IPS DF 4.7 (cell line): ENCODE measurements around the gene SRP54.
A peak's percentile ranks its signal among the peaks of the same experiment; 100 is the strongest.
"Not testable (repeated sequence)": the region's sequence is repeated elsewhere in the genome, so short reads cannot be mapped to it uniquely, and the experiment has no call there.

Experiments
- DNase-seq: peaks from one replicate; pipeline ENCODE4 v3.0.0-alpha.2; 2013; ENCODE audit warnings: low spot score; ENCODE audit errors: extremely low read depth

The SRP54 gene

DNA sequence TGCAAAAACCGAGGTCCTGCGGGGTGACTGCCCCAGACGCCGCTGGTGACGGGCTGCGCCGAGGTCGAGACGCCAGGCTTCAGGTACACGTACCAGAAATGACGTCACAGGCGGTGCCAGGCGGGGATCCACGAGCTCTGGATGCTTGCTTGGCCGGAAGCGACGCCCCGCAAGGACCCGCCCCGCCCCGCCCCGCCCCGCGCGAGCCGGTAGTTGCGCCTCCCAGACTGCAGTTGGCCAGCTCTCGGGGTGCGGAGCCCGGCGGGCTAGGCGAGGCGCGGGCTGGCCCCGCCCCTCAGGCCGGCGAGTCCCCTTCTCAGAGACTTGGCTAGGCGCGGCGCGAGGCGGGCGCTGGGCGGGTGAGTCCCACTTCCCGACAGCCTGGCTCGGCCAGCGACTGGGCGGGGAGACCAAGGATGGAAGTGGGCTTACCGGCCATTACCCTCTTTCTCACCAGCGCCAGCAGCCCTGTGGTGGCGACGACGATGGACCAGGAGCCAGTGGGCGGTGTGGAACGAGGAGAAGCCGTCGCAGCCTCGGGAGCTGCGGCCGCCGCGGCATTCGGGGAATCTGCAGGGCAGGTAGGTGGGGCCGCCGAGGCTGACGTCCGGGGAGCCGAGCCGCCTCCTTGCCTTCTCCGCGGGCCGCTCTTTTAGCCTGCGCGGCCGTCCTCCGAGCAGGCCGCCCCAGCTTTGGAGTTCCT, 63.4 kb downstream of the SRP54 start, which contains the start of gene FAM177A1:
Gene FAM177A1, plus strand, starts transcription at position 225 of the 703 bp plus-strand sequence. Its CDS starts 192 bp downstream, at position 417.
- DNase-seq, result peak; percentile 64

DNA sequence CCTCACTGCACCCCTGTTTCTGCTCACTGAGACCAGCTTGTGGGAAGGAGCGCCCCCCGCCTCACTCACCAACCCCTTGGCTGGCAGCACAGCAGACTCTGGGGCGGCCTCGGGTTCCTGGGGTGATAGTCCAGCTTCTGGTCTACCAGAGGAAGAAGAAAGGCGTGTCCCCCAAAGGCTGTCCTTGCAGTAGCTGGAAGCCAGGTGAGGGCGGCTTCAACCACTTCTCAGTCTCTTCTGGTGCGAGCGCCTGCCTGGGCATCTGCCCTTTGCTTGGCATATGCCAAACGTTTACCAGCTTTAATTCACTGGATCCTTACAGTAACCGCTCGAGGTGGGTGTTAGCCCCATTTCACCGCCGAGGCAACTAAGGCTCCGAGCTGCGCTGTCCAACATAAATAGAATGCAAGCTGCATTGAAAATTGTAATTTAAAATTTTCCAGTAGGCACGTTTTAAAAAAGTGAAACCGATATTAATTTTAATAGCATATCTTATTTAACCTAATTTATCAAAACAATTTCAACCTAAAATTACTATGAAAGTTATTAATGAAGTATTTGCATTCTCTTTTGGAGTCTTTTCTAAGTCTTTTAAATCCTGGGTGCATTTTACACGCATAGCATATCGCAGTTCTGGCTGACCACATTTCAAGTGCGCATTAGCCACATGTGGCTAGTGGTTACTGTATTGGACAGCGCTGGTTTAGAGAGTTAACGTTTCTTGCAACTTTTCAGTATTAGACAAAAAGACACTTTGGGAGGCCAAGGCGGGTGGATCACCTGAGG, 64.2 kb downstream of the SRP54 start:
- DNase-seq, result no peak

DNA sequence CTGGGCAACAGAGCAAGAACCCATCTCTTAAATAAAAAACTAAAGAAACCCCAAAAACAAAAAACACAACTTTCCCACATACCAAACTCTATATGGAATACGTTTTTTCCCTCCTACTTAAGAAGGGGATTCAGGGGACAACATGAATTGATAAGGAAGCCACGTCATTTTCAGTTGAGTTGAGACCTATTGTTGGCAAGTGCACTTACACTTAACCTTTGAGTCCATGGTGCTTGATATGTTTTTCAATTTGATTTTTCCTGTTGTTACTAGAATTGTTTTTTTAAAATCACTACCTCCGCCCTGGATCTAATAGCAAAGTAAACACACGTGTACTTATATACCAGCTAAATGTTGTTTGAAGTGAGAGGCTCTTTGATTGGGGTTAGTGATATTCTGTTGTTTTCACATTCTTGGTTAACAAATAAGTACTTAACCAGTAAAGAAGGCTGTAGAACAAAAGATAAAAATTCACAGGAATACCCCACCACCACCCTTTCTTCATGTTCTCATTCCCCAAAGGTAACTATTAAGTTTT, 65.3 kb downstream of the SRP54 start:
- DNase-seq, result no peak

GRCh38 chr14:35050652-35051051, 67.9 kb downstream of the SRP54 start:
- no peak for DNase-seq

GRCh38 chr14:35051796-35052195, 69.0 kb downstream of the SRP54 start:
- DNase-seq, result no peak

DNA sequence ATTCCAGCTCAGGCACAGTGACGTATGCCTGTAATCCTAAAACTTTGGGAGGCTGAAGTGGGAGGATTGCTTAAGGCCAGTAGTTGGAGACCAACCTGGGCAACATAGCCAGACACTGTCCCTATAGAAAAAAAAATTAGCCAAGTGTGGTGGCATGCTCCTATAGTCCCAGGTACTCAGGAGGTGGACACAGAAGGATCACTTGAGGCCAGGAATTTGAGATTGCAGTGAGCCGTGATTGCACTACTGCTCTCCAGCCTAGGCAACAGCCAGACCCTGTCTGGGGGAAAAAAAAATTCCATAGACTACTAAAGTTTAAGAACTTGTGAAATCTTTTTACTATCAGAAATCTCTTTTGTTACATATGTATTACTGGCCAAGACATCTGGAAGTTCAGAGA, 69.8 kb downstream of the SRP54 start:
- no peak for DNase-seq

DNA sequence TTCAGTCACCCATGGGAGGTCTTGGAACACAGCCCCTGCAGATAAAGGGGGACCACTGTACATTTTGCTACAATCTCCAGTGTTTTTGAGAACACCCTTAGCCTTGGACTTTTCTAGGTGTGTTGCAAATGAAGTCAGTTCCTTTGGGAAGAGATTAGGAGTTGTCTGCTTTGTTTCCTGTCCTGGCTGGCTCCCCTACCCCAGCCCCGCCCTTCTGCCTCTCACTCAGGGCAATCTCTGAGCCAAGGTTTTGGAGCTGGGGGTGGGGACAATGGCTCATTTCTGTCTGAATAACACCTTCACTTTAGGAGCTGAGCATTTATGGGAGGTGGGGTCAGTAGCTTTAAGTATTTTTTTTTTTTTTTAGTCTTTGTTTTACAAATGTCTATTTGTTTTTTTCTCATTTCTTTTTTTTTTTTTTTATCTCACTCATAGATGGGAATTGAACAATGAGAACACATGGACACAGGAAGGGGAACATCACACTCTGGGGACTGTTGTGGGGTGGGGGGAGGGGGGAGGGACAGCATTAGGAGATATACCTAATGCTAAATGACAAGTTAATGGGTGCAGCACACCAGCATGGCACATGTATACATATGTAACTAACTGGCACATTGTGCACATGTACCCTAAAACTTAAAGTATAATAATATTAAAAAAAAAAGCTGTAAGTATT, 78.5 kb downstream of the SRP54 start:
- DNase-seq, result not testable (repeated sequence)

- not testable (repeated sequence) for DNase-seq
These were observed 82.9 kb downstream of the SRP54 start for GRCh38 chr14:35065731-35066130.

DNA sequence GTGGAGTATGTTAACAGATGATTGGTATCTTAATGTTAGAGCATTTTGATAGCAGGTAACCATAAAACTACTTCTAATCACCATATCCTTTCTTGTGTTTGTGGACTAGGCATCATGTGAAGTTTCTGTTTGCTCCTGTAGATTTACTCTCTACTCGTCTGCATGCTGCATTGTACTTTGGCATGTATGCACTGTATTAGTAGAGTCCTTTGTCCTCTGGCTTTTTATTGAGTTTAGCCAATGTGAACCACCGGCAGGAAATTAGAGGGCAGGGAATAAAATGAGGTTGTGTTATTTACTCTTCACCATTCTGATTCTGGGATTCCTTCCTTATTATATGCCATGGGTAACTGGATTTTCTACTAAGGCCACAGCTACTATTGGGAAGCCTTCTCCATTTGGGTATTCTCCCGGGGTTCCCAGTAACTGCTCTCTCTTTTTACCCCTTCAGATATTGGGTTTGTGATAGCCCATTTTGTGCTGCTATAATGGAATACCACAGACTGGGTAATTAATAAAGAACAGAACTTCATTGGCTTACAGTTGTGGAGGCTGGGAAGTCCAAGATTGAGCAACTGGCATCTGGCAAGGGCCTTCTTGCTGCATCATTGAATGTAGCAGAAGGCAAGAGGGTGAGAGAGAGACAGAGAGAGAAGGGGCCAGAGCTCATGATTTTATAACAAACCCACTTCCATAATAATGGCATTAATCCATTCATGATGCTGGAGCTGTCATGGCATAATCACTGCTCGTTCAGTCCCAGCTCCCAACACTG, 85.6 kb downstream of the SRP54 start:
- DNase-seq, result no peak

GRCh38 chr14:35072226-35072625, 89.4 kb downstream of the SRP54 start:
- DNase-seq, result no peak

GRCh38 chr14:35073486-35073885, 90.7 kb downstream of the SRP54 start:
- no peak for DNase-seq

DNA sequence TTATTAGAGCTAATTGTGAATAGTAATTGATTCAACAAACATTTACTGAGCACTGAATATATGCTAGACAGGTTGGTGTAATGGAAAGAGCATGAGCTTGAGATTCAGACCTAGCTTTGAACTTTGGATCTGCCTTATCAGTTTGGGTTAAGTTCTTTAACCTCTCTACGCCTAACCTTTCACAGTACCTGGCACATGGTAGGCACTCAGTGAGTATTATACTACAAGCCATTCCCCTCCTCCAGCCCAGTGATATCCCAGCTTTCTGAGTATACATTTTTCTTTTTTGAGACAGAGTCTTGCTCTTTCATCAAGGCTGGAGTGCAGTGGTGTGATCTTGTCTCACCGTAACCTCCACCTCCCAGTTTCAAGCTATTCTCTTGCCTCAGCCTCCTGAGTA, 95.3 kb downstream of the SRP54 start:
- no peak for DNase-seq
